Omental fat pad (tissue), 4 donors: ENCODE measurements around the gene EFCAB8. TPM values are rescaled to one million over a fixed set of nuclear protein-coding genes. Genes with fewer than 3 reads are reported as not detected.

Experiments used
- ATAC-seq: fragments of 150-250 bp; one replicate; pipeline ENCODE4 v1.9.1; 2016; ENCODE audit warnings: mild to moderate bottlenecking, moderate library complexity; ENCODE audit not compliant: low FRiP score
- DNase-seq: peaks from one replicate; pipeline ENCODE4 v3.0.0-alpha.2; 2019; ENCODE audit warnings: low spot score
- total RNA-seq, 4 donors: library from RNA; depleted of rRNA; stranded (reverse); fragments of >200 nt; gene quantifications; one replicate each; pipeline ENCODE4 v1.1.0, GENCODE V29; 2016
- TF ChIP-seq, protein P1 (sequence below), 3 donors: fragments of 450-650 bp; IDR thresholded peaks; one replicate each; pipeline ENCODE4 v1.5.1; 2016 to 2017; ENCODE audit warnings: antibody characterized with exemption in 3 of 3, mild to moderate bottlenecking in 3 of 3, moderate library complexity in 2 of 3

The EFCAB8 gene
- total RNA-seq, 4 donors from 2014 or later, result 0.24 TPM; not detected in 3

DNA sequence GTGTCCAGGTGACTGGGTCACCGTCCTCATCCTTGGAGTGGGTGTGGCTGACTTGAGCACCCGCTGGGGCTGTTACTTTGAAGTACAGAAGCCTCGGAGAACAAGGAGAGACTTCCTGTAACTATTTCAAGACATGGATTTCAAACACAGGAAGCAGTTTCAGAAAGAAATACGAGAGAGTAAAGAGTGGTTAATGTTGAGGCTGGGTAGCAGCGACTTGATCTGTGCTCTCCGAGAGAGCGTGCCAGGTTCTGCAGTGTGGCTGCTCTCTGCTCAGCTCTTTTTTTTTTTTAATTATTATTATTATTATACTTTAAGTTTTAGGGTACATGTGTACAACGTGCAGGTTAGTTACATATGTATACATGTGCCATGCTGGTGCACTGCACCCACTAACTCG is 17.5 kb upstream of the EFCAB8 start:
- DNase-seq (no peak), ATAC-seq (no peak)
- TF ChIP-seq, protein P1, sequence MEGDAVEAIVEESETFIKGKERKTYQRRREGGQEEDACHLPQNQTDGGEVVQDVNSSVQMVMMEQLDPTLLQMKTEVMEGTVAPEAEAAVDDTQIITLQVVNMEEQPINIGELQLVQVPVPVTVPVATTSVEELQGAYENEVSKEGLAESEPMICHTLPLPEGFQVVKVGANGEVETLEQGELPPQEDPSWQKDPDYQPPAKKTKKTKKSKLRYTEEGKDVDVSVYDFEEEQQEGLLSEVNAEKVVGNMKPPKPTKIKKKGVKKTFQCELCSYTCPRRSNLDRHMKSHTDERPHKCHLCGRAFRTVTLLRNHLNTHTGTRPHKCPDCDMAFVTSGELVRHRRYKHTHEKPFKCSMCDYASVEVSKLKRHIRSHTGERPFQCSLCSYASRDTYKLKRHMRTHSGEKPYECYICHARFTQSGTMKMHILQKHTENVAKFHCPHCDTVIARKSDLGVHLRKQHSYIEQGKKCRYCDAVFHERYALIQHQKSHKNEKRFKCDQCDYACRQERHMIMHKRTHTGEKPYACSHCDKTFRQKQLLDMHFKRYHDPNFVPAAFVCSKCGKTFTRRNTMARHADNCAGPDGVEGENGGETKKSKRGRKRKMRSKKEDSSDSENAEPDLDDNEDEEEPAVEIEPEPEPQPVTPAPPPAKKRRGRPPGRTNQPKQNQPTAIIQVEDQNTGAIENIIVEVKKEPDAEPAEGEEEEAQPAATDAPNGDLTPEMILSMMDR (IDR thresholded peaks at IDR 0.05), result no peak

- DNase-seq (no peak), ATAC-seq (no peak)
- TF ChIP-seq, protein P1 (IDR thresholded peaks at IDR 0.05), result no peak
Observed at GRCh38 chr20:32841632-32842031, 17.1 kb upstream of the EFCAB8 start.

DNA sequence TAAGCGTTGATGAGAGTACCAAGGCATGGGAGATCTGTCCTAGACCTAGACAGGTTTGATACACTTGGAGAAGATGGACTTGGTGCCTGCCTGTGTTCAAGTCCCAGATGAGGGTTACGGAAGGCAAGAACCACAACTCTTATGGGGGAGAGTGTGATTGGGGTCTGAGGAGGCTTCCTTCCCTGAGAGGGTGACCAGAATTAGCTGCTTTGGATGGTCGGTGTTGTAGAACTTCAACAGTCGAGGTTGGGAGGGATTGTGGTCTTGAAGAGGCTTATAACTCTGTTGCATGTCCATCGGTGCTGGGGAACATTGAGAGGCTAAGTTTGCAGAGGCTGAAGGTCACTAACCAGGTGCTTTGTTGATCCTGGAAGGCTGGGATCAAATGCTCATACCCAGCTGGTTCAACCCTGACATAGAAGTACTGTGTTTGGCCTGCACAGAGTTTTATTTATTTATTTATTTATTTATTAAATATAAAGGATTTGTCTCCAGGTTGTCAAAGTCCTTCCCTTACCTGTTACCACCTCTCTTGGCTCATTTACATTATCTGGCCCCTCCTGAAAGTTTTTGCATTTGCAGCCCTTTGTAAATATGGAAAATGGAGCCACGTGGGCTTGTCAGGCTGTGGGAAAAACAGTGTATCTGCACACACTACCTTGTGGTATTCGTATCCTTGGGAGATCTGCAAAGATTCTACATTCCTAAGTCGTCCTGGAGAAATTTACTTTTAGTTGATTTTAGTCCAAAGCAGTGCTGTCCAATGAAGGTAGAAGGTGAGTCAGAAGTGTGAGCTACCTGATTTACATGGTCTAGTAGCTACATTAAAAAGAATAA is 15.8 kb upstream of the EFCAB8 start:
- DNase-seq (no peak), ATAC-seq (no peak)
- TF ChIP-seq, protein P1 (IDR thresholded peaks at IDR 0.05), result no peak

DNA sequence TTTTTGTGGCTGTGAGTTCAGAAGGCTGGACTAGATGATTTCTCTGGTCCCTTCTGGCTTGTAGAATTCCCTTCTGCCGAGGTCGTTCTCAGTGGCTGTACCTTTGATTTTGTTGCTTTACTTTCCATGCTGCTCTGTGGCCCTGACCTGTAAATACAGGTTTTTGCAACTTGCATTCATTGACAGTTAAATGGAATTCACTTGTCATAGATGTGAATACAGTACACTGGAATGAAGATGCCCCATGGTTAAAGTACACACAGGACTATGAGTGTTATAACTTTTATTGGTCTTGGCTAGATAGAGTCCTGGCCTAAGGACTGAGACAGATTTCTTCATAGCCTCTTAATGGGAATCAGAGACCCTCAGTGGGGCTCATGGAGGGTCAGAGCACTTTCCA is 12.9 kb upstream of the EFCAB8 start:
- TF ChIP-seq, protein P1 (IDR thresholded peaks at IDR 0.05), result no peak
- DNase-seq (no peak), ATAC-seq (no peak)

- no peak for DNase-seq
- ATAC-seq, result no peak
- TF ChIP-seq, protein P1 (IDR thresholded peaks at IDR 0.05), result no peak
Observed at GRCh38 chr20:32846852-32847251, 11.9 kb upstream of the EFCAB8 start.

- no peak for ATAC-seq
Observed at GRCh38 chr20:32847964-32848363, 10.8 kb upstream of the EFCAB8 start.

More at GRCh38 chr20:32847964-32848363, 10.8 kb upstream of the EFCAB8 start:
- no peak for DNase-seq
- TF ChIP-seq, protein P1 (IDR thresholded peaks at IDR 0.05), result no peak
